Measurements from ENCODE around the gene AGFG1. TPM values are rescaled to one million over a fixed set of nuclear protein-coding genes. Genes with fewer than 3 reads are reported as not detected.

The AGFG1 gene
- total RNA-seq, 1 experiment from 2014 or later: 86.1 TPM

DNA sequence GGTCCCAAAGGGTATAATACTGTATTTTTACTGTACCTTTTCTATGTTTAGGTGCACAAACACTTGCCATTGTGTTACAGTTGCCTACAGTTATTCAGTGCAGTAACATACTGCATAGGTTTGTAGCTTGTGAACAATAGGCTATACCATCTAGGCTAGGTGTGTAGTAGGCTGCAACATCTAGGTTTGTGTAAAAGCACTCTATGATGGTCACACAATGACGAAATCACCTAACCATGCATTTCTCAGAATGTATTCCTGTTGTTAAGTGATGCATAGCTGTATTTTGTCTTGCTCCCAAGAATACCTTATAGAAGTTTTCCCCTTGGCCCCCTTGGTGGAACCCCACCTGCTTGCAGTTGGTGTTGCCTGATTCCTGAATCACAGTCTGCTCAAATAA, 29.3 kb upstream of the AGFG1 start:
- ChIA-PET CTCF (no interaction called here), POLR2A (interaction anchor here (0.6 kb wide), 1 partner anchor 13 kb away, joined by 3 read pairs; no protein-coding TSS in a partner anchor)
- H3K27ac Mint-ChIP-seq (ENCODE audit: low read depth, unreplicated experiment): no peak overlapping the region
- H3K27me3 Mint-ChIP-seq (ENCODE audit: insufficient read depth, unreplicated experiment): no peaks in the 10 kb centered on the region
- no TSS peak for BruUV-seq (replicated peaks)
- H3K9me3 Mint-ChIP-seq (ENCODE audit: unreplicated experiment): no peaks in the 10 kb centered on the region
- no peaks in the 10 kb centered on the region for H3K4me1 Mint-ChIP-seq (ENCODE audit: insufficient read depth, unreplicated experiment)
- TF ChIP-seq, protein P1, sequence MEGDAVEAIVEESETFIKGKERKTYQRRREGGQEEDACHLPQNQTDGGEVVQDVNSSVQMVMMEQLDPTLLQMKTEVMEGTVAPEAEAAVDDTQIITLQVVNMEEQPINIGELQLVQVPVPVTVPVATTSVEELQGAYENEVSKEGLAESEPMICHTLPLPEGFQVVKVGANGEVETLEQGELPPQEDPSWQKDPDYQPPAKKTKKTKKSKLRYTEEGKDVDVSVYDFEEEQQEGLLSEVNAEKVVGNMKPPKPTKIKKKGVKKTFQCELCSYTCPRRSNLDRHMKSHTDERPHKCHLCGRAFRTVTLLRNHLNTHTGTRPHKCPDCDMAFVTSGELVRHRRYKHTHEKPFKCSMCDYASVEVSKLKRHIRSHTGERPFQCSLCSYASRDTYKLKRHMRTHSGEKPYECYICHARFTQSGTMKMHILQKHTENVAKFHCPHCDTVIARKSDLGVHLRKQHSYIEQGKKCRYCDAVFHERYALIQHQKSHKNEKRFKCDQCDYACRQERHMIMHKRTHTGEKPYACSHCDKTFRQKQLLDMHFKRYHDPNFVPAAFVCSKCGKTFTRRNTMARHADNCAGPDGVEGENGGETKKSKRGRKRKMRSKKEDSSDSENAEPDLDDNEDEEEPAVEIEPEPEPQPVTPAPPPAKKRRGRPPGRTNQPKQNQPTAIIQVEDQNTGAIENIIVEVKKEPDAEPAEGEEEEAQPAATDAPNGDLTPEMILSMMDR (IDR thresholded peaks at IDR 0.05; ENCODE audit: unreplicated experiment): no peak
- H3K4me3 Mint-ChIP-seq (ENCODE audit: unreplicated experiment): no peak overlapping the region
- DNase-seq (ENCODE audit: unreplicated experiment): no peak
- intact Hi-C loops (cut with micrococcal nuclease): no loop called here
- no peaks in the 10 kb centered on the region for H3K36me3 Mint-ChIP-seq (ENCODE audit: insufficient read depth, unreplicated experiment)

DNA sequence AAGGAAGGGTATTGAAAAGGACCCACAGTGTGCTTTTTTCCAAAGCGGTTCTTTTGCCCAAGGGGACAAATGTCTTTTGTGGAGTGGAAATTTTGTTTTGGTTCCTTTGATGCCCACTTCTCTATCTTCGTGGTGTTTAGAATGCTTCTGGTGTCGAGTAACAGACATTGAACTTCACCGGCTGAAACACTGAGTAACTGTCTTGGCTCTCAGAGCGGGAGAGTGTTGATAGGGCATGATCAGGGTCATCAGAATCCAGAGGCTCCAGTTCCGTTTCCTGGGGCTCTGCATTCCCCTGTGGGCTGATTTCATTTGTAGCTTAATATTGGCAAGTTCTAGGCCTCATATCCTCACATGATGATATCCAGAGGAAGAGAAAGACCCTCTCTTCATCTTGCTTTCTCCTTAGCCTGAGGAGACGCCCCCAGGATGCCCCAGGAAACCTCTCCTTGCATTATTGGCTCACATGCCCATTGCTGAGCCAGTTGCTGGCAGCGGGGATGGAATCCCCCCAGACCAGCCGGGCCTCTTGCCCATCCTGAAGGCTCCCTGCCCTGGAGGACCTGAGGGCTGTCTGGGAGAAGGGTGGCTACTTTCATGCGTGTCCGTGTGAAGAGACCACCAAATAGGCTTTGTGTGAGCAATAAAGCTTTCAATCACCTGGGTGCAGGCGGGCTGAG, 27.9 kb upstream of the AGFG1 start:
- TF ChIP-seq, protein P1 (IDR thresholded peaks at IDR 0.05; ENCODE audit: unreplicated experiment): no peak
- Mint-ChIP-seq H3K36me3 (ENCODE audit: insufficient read depth, unreplicated experiment) (no peaks in the 10 kb centered on the region), H3K4me1 (ENCODE audit: insufficient read depth, unreplicated experiment) (no peaks in the 10 kb centered on the region), H3K9me3 (ENCODE audit: unreplicated experiment) (no peaks in the 10 kb centered on the region), H3K27ac (ENCODE audit: low read depth, unreplicated experiment) (no peak overlapping the region), H3K4me3 (ENCODE audit: unreplicated experiment) (no peak overlapping the region), H3K27me3 (ENCODE audit: insufficient read depth, unreplicated experiment) (no peaks in the 10 kb centered on the region)
- ChIA-PET CTCF (no interaction called here), POLR2A (interaction anchor here (0.7 kb wide), 1 partner anchor 11 kb away, joined by 3 read pairs; no protein-coding TSS in a partner anchor)
- DNase-seq (ENCODE audit: unreplicated experiment): no peak
- no TSS peak for BruUV-seq (replicated peaks)
- intact Hi-C loops (cut with micrococcal nuclease): no loop called here

DNA sequence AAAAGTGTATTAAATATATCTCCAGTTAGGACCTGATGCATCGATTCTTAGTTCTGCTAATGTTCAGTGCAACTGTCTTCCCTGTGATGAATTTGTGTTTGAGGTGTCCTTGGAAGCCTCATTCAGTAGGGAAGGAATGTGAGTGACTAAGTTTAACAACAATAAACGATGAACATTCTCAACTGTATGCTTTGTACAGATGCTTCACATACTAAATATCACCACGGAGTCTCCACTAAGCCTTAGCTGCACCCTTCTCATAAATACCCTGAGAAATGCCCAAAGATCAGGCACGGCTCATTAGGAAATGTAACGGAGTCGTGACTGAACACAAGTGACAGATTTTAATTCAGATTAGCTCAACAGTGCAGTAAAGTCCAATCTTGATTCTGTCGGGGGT, 24.4 kb upstream of the AGFG1 start:
- no peaks in the 10 kb centered on the region for H3K4me1 Mint-ChIP-seq (ENCODE audit: insufficient read depth, unreplicated experiment)
- H3K4me3 Mint-ChIP-seq (ENCODE audit: unreplicated experiment): no peak overlapping the region
- H3K36me3 Mint-ChIP-seq (ENCODE audit: insufficient read depth, unreplicated experiment): no peaks in the 10 kb centered on the region
- intact Hi-C loops (cut with micrococcal nuclease): no loop called here
- no peaks in the 10 kb centered on the region for H3K9me3 Mint-ChIP-seq (ENCODE audit: unreplicated experiment)
- no peak for DNase-seq (ENCODE audit: unreplicated experiment)
- BruUV-seq (replicated peaks): no TSS peak
- POLR2A ChIA-PET: interaction anchor here (0.6 kb wide), 1 partner anchor 161 kb away, joined by 4 read pairs; no protein-coding TSS in a partner anchor
- CTCF ChIA-PET: no interaction called here
- no peak overlapping the region for H3K27ac Mint-ChIP-seq (ENCODE audit: low read depth, unreplicated experiment)
- H3K27me3 Mint-ChIP-seq (ENCODE audit: insufficient read depth, unreplicated experiment): no peaks in the 10 kb centered on the region
- TF ChIP-seq, protein P1 (IDR thresholded peaks at IDR 0.05; ENCODE audit: unreplicated experiment): no peak

DNA sequence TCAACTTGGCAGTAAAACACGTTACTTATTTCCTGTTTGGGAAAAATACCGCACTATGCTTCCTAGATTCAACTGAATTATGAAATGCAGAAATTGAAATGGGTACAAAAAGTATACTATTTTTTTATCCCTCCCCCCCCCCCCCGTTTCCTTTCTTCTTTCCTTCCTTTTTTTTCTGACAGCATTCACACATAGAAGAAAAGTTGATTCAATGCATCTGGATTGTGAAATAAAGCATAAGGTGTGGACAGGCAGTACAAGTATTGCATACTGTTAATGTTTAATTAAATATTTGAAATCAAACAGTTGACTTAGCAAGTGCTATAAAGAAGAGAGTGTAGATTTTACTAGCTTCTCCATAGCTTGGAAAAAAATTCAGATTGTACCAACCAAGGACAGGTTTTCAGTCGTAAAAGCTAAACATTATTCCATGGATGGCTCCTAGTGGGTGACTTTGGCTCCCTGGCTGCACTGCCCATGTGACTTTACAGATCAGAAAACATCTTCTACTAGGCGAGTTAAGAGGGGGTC, 21.6 kb upstream of the AGFG1 start:
- TF ChIP-seq, protein P1 (IDR thresholded peaks at IDR 0.05; ENCODE audit: unreplicated experiment): no peak
- no peak for DNase-seq (ENCODE audit: unreplicated experiment)
- BruUV-seq (replicated peaks): no TSS peak
- intact Hi-C loops (cut with micrococcal nuclease): no loop called here
- ChIA-PET CTCF (interaction anchor here (0.6 kb wide), 1 partner anchor 19 kb away, joined by 4 read pairs; no protein-coding TSS in a partner anchor), POLR2A (interaction anchor here (0.9 kb wide), 1 partner anchor 35 kb away, joined by 3 read pairs; no protein-coding TSS in a partner anchor)
- Mint-ChIP-seq H3K27me3 (ENCODE audit: insufficient read depth, unreplicated experiment) (no peaks in the 10 kb centered on the region), H3K4me3 (ENCODE audit: unreplicated experiment) (no peak overlapping the region), H3K4me1 (ENCODE audit: insufficient read depth, unreplicated experiment) (no peaks in the 10 kb centered on the region), H3K36me3 (ENCODE audit: insufficient read depth, unreplicated experiment) (no peaks in the 10 kb centered on the region), H3K27ac (ENCODE audit: low read depth, unreplicated experiment) (no peak overlapping the region), H3K9me3 (ENCODE audit: unreplicated experiment) (no peaks in the 10 kb centered on the region)

Measured in MCF 10A (cell line).